Stimulated activated CD8-positive, alpha-beta memory T cell treated with anti-CD3 and anti-CD28 coated beads, Interleukin-15, amount 100 ng/mL, for 48 hours (primary cell): ENCODE measurements around the gene KLF2.
"Not testable (repeated sequence)": the region's sequence is repeated elsewhere in the genome, so short reads cannot be mapped to it uniquely, and the experiment has no call there.

Experiments
- DNase-seq, 2 donors: peaks; one replicate each; pipeline ENCODE4 v3.0.0-alpha.2; 2020; ENCODE audit warnings: low read depth in 2 of 2

Gene KLF2

GRCh38 chr19:16324384-16325160 is at the start of gene KLF2:
KLF2 (plus strand) TSS chr19:16324826; CDS start chr19:16324924, 98 bp downstream.
- peak; percentile 76 to 77 for DNase-seq

GRCh38 chr19:16280306-16280705 is 44.3 kb upstream of the KLF2 start:
- no peak for DNase-seq

- no peak for DNase-seq
Observed at GRCh38 chr19:16281743-16282142, 42.9 kb upstream of the KLF2 start.

GRCh38 chr19:16283210-16284061 is 41.2 kb upstream of the KLF2 start:
- peak; percentile 71 for DNase-seq

GRCh38 chr19:16284505-16284904 is 40.1 kb upstream of the KLF2 start:
- DNase-seq = no peak

- not testable (repeated sequence) for DNase-seq
Observed at GRCh38 chr19:16285079-16285478, 39.5 kb upstream of the KLF2 start.

GRCh38 chr19:16285769-16286498 is 38.7 kb upstream of the KLF2 start:
- DNase-seq = no peak

- no peak for DNase-seq
Observed at GRCh38 chr19:16288544-16288943, 36.1 kb upstream of the KLF2 start.

GRCh38 chr19:16289594-16289993 is 35.0 kb upstream of the KLF2 start:
- DNase-seq = no peak

- DNase-seq = no peak
Observed at GRCh38 chr19:16290692-16291091, 33.9 kb upstream of the KLF2 start.

- no peak for DNase-seq
Observed at GRCh38 chr19:16293118-16294091, 31.2 kb upstream of the KLF2 start.

GRCh38 chr19:16295057-16295456 is 29.6 kb upstream of the KLF2 start:
- DNase-seq = no peak

GRCh38 chr19:16296713-16297112 is 27.9 kb upstream of the KLF2 start:
- DNase-seq = no peak

GRCh38 chr19:16297575-16298178 is 26.9 kb upstream of the KLF2 start:
- DNase-seq = no peak

GRCh38 chr19:16298334-16298733 is 26.3 kb upstream of the KLF2 start:
- no peak for DNase-seq

- DNase-seq = no peak
Observed at GRCh38 chr19:16301999-16302694, 22.5 kb upstream of the KLF2 start.

- DNase-seq = no peak
Observed at GRCh38 chr19:16303755-16304154, 20.9 kb upstream of the KLF2 start.

GRCh38 chr19:16304511-16304910 is 20.1 kb upstream of the KLF2 start:
- DNase-seq = not testable (repeated sequence)

GRCh38 chr19:16305060-16305459 is 19.6 kb upstream of the KLF2 start:
- not testable (repeated sequence) for DNase-seq
